Ovary (tissue), 9 donors: ENCODE data around the gene ACTL10. TPM values are rescaled to one million over a fixed set of nuclear protein-coding genes. Genes with fewer than 3 reads are reported as not detected.

ENCODE experiments used
- DNase-seq, 5 donors: peaks; one replicate each; pipeline ENCODE4 v3.0.0-alpha.2; 2019 to 2020
- H3K27ac ChIP-seq, 2 donors: fragments of 200-600 bp; one replicate each; pipeline versions ENCODE4 v1.5.1 to v1.8.0; 2019 to 2022
- H3K27me3 ChIP-seq: fragments of 200-600 bp; one replicate; pipeline ENCODE4 v1.8.0; 2022
- H3K36me3 ChIP-seq: fragments of 200-600 bp; sonication (generic); one replicate; pipeline ENCODE4 v1.5.1; 2019
- H3K4me1 ChIP-seq: one replicate; pipeline ENCODE4 v1.8.1; 2013; ENCODE audit warnings: mild to moderate bottlenecking, moderate library complexity; ENCODE audit not compliant: insufficient read depth
- H3K4me3 ChIP-seq: fragments of 200-600 bp; sonication (generic); one replicate; pipeline ENCODE4 v1.5.1; 2017
- H3K9me3 ChIP-seq, 2 donors: fragments of 200-600 bp in 1 of 2; sonication (generic) in 1 of 2; one replicate each; pipeline versions ENCODE4 v1.5.1 to v1.8.1; 2013 to 2019; ENCODE audit warnings: mild to moderate bottlenecking in 1 of 2, moderate library complexity in 1 of 2
- CTCF ChIP-seq, 3 donors: fragments of 450-650 bp in 2 of 3; fragments of 200-600 bp in 1 of 3; IDR thresholded peaks; one replicate each; pipeline versions ENCODE4 v1.5.1 to v1.8.0; 2016 to 2022; ENCODE audit warnings: antibody characterized with exemption in 3 of 3, mild to moderate bottlenecking in 1 of 3
- EP300 ChIP-seq: sonication (generic); formaldehyde crosslinking; IDR thresholded peaks from one replicate; pipeline ENCODE4 v1.6.1; 2017; ENCODE audit warnings: antibody characterized with exemption
- POLR2A ChIP-seq: fragments of 450-650 bp; IDR thresholded peaks from one replicate; pipeline ENCODE4 v1.6.1; 2017; ENCODE audit warnings: antibody characterized with exemption, mild to moderate bottlenecking, moderate library complexity
- WGBS, 3 donors: extraction: QIAGEN DNeasy Blood & Tissue Kit in 1 of 3; methylation state at CpG; one replicate each; pipeline versions ENCODE4 v1.1.5 to v1.1.7; 2013 to 2017; 5-methylcytosine and 5-hydroxymethylcytosine counted together
- intact Hi-C, 4 donors: fragments of 100-400 bp; cut with DNase I; formaldehyde crosslinking; loops; one replicate each; pipeline versions ENCODE4 v1.11.0 to v1.15.1; 2022 to 2023
- polyA plus RNA-seq, 2 donors: library from polyadenylated mRNA; stranded (reverse); fragments of 200-250 nt in 1 of 2; fragments of 350-450 nt in 1 of 2; fragmentation: Illumina TruSeq in 1 of 2; extraction: RNeasy Lipid Tissue Mini Kit (QIAGEN cat#74804) in 1 of 2; gene quantifications; one replicate each; pipeline ENCODE4 v1.2.3, GENCODE V29; 2013 to 2014
- total RNA-seq, 7 donors: library from RNA; depleted of rRNA in 2 of 7; stranded (reverse); fragments of >200 nt in 2 of 7; fragmentation: NEBNext Ultra II Directional in 3 of 7; extraction: Animal tissue kit (Norgen Biotek cat#: 25700) in 3 of 7; gene quantifications; one replicate each; pipeline versions ENCODE4 v1.1.0 to v1.2.4, GENCODE V29; 2016 to 2023
- donor health status: DM: no; HTN: no; CAD: no; lungs with moderate emphysema.
- donor health status: DM: no; HTN: no; CAD: no.
- donor health status: Bipolar disorder and iron deficiency.
- donor health status: DM: yes; HTN: yes; CAD: no.
- donor health status: DM: no; HTN: no; CAD: no.
- donor health status: DM: yes; HTN: yes; CAD: no.

ACTL10 gene
- total and polyA plus RNA-seq, 9 donors = 0.59 to 2.4 (median 1.6) TPM; not detected in 1

- WGBS, 3 donors = 85 to 89% (median 86%) methylated on average over 11 of the region's 11 CpGs
- H3K4me1 ChIP-seq = peaks cover 7% of the 10 kb centered on the region
- no peaks in the 10 kb centered on the region for H3K27me3 ChIP-seq
- H3K27ac ChIP-seq = no peak overlapping the region
- intact Hi-C loops = no loop called here
- H3K36me3 ChIP-seq = no peaks in the 10 kb centered on the region
- no peaks in the 10 kb centered on the region for H3K9me3 ChIP-seq
- no peak for DNase-seq
- no peak for TF ChIP-seq CTCF (IDR thresholded peaks at IDR 0.05)
- TF ChIP-seq POLR2A = no peak
- no peak for TF ChIP-seq EP300
- no peak overlapping the region for H3K4me3 ChIP-seq
Observed at GRCh38 chr20:33707668-33708067, 40.9 kb downstream of the ACTL10 start.

GRCh38 chr20:33709398-33709797 lies 42.7 kb downstream of the ACTL10 start:
- 75 to 95% (median 79%) methylated on average over 2 of the region's 2 CpGs for WGBS, 3 donors
- intact Hi-C loops = no loop called here
- DNase-seq = no peak
- Histone ChIP-seq H3K4me1 (no peaks in the 10 kb centered on the region), H3K9me3 (no peaks in the 10 kb centered on the region), H3K27ac (no peak overlapping the region), H3K36me3 (no peaks in the 10 kb centered on the region), H3K27me3 (no peaks in the 10 kb centered on the region), H3K4me3 (no peak overlapping the region)
- TF ChIP-seq CTCF (IDR thresholded peaks at IDR 0.05) = no peak
- no peak for TF ChIP-seq EP300
- TF ChIP-seq POLR2A = no peak

- no peak overlapping the region for H3K27ac ChIP-seq
- no peaks in the 10 kb centered on the region for H3K9me3 ChIP-seq
- intact Hi-C loops = no loop called here
- H3K4me1 ChIP-seq = no peaks in the 10 kb centered on the region
- H3K36me3 ChIP-seq = no peaks in the 10 kb centered on the region
- TF ChIP-seq EP300 (no peak), CTCF (IDR thresholded peaks at IDR 0.05) (no peak), POLR2A (no peak)
- H3K27me3 ChIP-seq = no peaks in the 10 kb centered on the region
- H3K4me3 ChIP-seq = no peak overlapping the region
- DNase-seq = no peak
- 78 to 85% (median 81%) methylated on average over 16 of the region's 16 CpGs for WGBS, 3 donors
Observed at GRCh38 chr20:33709905-33710541, 43.3 kb downstream of the ACTL10 start.

- no peaks in the 10 kb centered on the region for H3K36me3 ChIP-seq
- H3K9me3 ChIP-seq = no peaks in the 10 kb centered on the region
- no peak overlapping the region for H3K27ac ChIP-seq
- TF ChIP-seq EP300 = no peak
- no peak for TF ChIP-seq POLR2A
- no peak for TF ChIP-seq CTCF (IDR thresholded peaks at IDR 0.05)
- 60 to 66% (median 66%) methylated on average over 14 of the region's 14 CpGs for WGBS, 3 donors
- no peaks in the 10 kb centered on the region for H3K27me3 ChIP-seq
- intact Hi-C loops = no loop called here
- H3K4me1 ChIP-seq = no peaks in the 10 kb centered on the region
- no peak for DNase-seq
- no peak overlapping the region for H3K4me3 ChIP-seq
Observed at GRCh38 chr20:33710681-33711445, 44.1 kb downstream of the ACTL10 start.
